Esophagus muscularis mucosa (tissue), 4 donors: ENCODE results near the gene SGIP1. TPM values are rescaled to one million over a fixed set of nuclear protein-coding genes. Genes with fewer than 3 reads are reported as not detected.

Experiments
- DNase-seq: peaks from one replicate; pipeline ENCODE4 v3.0.0-alpha.2; 2017; ENCODE audit errors: extremely low spot score
- H3K27ac ChIP-seq, 4 donors: fragments of 200-600 bp; sonication (generic); replicated peaks in 1 of 4; 1 replicate in 3 of 4; 2 replicates in 1 of 4; pipeline ENCODE4 v1.5.1; 2016 to 2019; ENCODE audit warnings: mild to moderate bottlenecking in 1 of 4
- H3K27me3 ChIP-seq, 4 donors: fragments of 200-600 bp; sonication (generic); one replicate each; pipeline versions ENCODE4 v1.5.1 to v1.6.0; 2016 to 2019
- H3K36me3 ChIP-seq, 4 donors: fragments of 200-600 bp; sonication (generic); one replicate each; pipeline ENCODE4 v1.5.1; 2016 to 2019
- H3K4me1 ChIP-seq, 4 donors: fragments of 200-600 bp; sonication (generic); one replicate each; pipeline ENCODE4 v1.5.1; 2016 to 2019
- H3K4me3 ChIP-seq, 4 donors: fragments of 200-600 bp; sonication (generic); 1 replicate in 2 of 4; 2 replicates in 2 of 4; pipeline ENCODE4 v1.5.1; 2016 to 2019; ENCODE audit warnings: mild to moderate bottlenecking in 4 of 4, moderate library complexity in 1 of 4
- H3K9me3 ChIP-seq, 4 donors: fragments of 200-600 bp; sonication (generic); 1 replicate in 3 of 4; 2 replicates in 1 of 4; pipeline ENCODE4 v1.5.1; 2016 to 2019
- EP300 ChIP-seq: sonication (generic); formaldehyde crosslinking; IDR thresholded peaks from one replicate; pipeline ENCODE4 v1.6.1; 2017; ENCODE audit warnings: antibody characterized with exemption
- POLR2A ChIP-seq: fragments of 450-650 bp; IDR thresholded peaks from one replicate; pipeline ENCODE4 v1.6.1; 2017; ENCODE audit warnings: antibody characterized with exemption, moderate library complexity, mild to moderate bottlenecking, low read depth
- POLR2AphosphoS5 ChIP-seq, 2 donors: sonication (generic); formaldehyde crosslinking; IDR thresholded peaks; one replicate each; pipeline ENCODE4 v1.6.1; 2017; ENCODE audit warnings: antibody characterized with exemption in 2 of 2
- WGBS: methylation state at CpG from one replicate; pipeline ENCODE4 v1.1.5; 2018; 5-methylcytosine and 5-hydroxymethylcytosine counted together
- intact Hi-C: fragments of 100-400 bp; cut with DNase I; formaldehyde crosslinking; loops from one replicate; pipeline ENCODE4 v1.15.1; 2023
- total RNA-seq, 4 donors: library from RNA; depleted of rRNA; stranded (reverse); fragments of >200 nt; gene quantifications; one replicate each; pipeline versions ENCODE4 v1.1.0 to v1.2.1, GENCODE V29; 2016
- TF ChIP-seq, protein P1 (sequence below), 3 experiments: fragments of 200-600 bp in 2 of 3; fragments of 450-650 bp in 1 of 3; sonication (generic) in 2 of 3; IDR thresholded peaks; one replicate each; pipeline ENCODE4 v1.5.1; 2017 to 2019; ENCODE audit warnings: antibody characterized with exemption in 3 of 3, mild to moderate bottlenecking in 2 of 3, moderate library complexity in 1 of 3

Gene SGIP1
- total RNA-seq, 4 donors from 2014 or later: 9.1 to 16.2 (median 11.8) TPM

DNA sequence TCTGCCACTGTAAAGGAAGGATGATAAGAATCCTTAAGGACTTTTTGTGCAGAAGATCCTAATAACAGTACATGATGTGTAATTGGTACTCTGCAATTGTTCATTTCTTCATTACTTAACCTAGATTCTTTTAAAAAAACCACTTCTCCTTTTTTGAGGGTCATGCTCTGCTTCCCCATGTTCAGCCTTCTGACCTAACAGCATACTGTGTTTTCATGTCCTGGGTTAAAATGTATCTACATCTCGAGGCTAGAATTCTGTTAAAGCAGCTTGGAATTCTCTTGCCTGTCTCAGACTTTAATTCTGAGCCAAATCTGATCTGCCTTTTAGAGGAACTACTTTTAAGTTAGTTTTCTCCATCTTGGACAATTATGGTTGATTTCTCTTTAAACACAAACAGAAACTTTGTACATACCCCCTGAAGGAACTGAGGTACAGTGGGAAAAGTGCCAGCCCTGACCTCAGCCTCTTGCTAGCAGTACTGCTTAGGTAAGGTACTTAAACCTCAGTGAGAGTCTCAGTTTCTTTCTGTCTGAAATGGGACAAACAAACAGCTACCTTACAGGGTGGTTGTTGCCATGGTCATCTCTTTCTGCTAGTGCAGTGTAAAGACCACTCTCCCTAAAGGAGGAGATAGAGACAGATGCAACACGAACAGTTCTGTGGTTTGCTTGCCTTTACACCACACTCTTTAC is 115.1 kb downstream of the SGIP1 start:
- Histone ChIP-seq H3K9me3 (no peaks in the 10 kb centered on the region), H3K4me1 (no peaks in the 10 kb centered on the region), H3K27me3 (no peaks in the 10 kb centered on the region), H3K27ac (no peak overlapping the region), H3K4me3 (no peak overlapping the region), H3K36me3 (peaks cover 0 to 14% (median 2%) of the 10 kb centered on the region in 4 donors)
- WGBS: 60% methylated on average over 2 of the region's 2 CpGs
- intact Hi-C loops: no loop called here
- TF ChIP-seq, protein P1, sequence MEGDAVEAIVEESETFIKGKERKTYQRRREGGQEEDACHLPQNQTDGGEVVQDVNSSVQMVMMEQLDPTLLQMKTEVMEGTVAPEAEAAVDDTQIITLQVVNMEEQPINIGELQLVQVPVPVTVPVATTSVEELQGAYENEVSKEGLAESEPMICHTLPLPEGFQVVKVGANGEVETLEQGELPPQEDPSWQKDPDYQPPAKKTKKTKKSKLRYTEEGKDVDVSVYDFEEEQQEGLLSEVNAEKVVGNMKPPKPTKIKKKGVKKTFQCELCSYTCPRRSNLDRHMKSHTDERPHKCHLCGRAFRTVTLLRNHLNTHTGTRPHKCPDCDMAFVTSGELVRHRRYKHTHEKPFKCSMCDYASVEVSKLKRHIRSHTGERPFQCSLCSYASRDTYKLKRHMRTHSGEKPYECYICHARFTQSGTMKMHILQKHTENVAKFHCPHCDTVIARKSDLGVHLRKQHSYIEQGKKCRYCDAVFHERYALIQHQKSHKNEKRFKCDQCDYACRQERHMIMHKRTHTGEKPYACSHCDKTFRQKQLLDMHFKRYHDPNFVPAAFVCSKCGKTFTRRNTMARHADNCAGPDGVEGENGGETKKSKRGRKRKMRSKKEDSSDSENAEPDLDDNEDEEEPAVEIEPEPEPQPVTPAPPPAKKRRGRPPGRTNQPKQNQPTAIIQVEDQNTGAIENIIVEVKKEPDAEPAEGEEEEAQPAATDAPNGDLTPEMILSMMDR (IDR thresholded peaks at IDR 0.05): no peak
- TF ChIP-seq EP300 (no peak), POLR2AphosphoS5 (IDR thresholded peaks at IDR 0.05) (no peak), POLR2A (no peak)
- no peak for DNase-seq

DNA sequence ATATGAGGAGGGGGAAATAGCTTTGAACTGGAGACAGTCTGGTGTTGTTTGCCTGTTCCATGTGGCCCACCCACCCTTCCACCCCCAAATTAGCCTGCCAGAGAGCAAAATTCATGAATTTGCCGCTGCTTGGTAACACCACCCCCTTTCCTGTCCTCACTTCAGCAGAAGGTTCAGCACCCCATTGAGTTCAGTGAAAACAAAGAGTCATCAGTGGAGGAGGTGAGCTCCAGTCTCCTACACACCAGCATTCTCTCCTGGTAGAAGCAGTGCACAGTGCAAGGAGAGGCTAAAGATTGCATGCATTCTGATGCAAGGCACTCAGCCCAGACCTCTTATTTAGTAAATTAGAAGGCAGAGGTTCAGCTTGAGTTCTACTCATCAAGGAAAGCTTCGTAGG is 118.6 kb downstream of the SGIP1 start:
- no peak overlapping the region for H3K4me3 ChIP-seq
- no peaks in the 10 kb centered on the region for H3K9me3 ChIP-seq
- DNase-seq: no peak
- H3K36me3 ChIP-seq: peaks cover 0 to 4% (median 0%) of the 10 kb centered on the region in 4 donors
- H3K27ac ChIP-seq: no peak overlapping the region
- no peaks in the 10 kb centered on the region for H3K4me1 ChIP-seq
- intact Hi-C loops: no loop called here
- no peak for TF ChIP-seq POLR2A
- TF ChIP-seq POLR2AphosphoS5 (IDR thresholded peaks at IDR 0.05): no peak
- H3K27me3 ChIP-seq: no peaks in the 10 kb centered on the region
- 85% methylated on average over 2 of the region's 2 CpGs for WGBS

DNA sequence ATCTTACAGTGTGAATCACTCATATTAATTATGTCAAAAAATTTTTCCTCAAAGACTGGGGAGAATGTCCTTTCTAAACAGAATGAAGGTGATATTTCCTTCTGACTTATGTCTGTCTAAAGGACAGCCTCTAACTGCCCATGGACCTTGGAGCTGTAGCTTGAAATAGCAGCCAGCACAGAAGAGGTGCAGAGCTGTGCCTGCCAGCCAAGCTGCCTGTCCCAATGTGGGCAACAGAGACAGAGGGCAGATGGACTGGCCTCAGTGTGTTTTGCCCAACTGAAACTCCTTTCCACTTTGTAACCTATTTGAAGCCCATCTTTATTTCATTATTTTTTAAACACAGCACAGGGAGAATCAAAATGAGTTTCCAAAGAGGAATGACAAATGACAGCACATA is 120.7 kb downstream of the SGIP1 start:
- intact Hi-C loops: no loop called here
- Histone ChIP-seq H3K27me3 (no peaks in the 10 kb centered on the region), H3K36me3 (no peaks in the 10 kb centered on the region), H3K4me1 (no peaks in the 10 kb centered on the region), H3K9me3 (no peaks in the 10 kb centered on the region), H3K4me3 (no peak overlapping the region), H3K27ac (no peak overlapping the region)
- no peak for TF ChIP-seq POLR2A
- no peak for TF ChIP-seq EP300
- TF ChIP-seq POLR2AphosphoS5 (IDR thresholded peaks at IDR 0.05): no peak
- TF ChIP-seq, protein P1 (IDR thresholded peaks at IDR 0.05): no peak
- DNase-seq: no peak

DNA sequence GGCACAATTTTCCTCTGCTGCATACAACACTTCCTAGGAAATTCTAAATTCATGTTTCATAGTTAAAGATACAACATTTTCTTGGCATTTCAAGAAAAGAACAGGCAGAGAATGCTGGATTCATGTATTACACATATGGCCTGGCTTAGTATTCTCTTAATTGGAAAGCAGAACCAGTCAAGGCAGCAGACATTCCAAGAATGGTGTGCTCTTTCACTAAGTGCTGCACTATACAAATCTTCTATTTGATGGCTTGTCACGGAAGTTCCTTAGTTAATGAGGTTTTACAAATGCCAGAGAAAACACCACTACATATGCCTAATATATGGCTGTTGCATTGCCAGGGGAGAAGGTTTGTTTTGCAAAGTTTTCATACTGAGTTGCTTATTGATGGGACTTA is 137.5 kb downstream of the SGIP1 start:
- DNase-seq: no peak
- no peak overlapping the region for H3K4me3 ChIP-seq
- intact Hi-C loops: no loop called here
- peaks cover 0 to 1% (median 0%) of the 10 kb centered on the region in 4 donors for H3K4me1 ChIP-seq
- H3K27me3 ChIP-seq: no peaks in the 10 kb centered on the region
- H3K27ac ChIP-seq: no peak overlapping the region
- H3K9me3 ChIP-seq: no peaks in the 10 kb centered on the region
- TF ChIP-seq EP300 (no peak), POLR2AphosphoS5 (IDR thresholded peaks at IDR 0.05) (no peak), POLR2A (no peak)
- TF ChIP-seq, protein P1 (IDR thresholded peaks at IDR 0.05): no peak
- H3K36me3 ChIP-seq: peaks cover 0 to 6% (median 0%) of the 10 kb centered on the region in 4 donors
- 79% methylated on average over 1 of the region's 1 CpG for WGBS

- TF ChIP-seq, protein P1 (IDR thresholded peaks at IDR 0.05): no peak
- TF ChIP-seq POLR2AphosphoS5 (IDR thresholded peaks at IDR 0.05): no peak
- TF ChIP-seq EP300: no peak
- no peak for TF ChIP-seq POLR2A
- H3K27me3 ChIP-seq: no peaks in the 10 kb centered on the region
- WGBS: 67% methylated on average over 3 of the region's 3 CpGs
- H3K27ac ChIP-seq: no peak overlapping the region
- peaks cover 0 to 12% (median 7%) of the 10 kb centered on the region in 4 donors for H3K36me3 ChIP-seq
- intact Hi-C loops: no loop called here
- H3K4me1 ChIP-seq: peaks cover 0 to 11% (median 0%) of the 10 kb centered on the region in 4 donors
- H3K4me3 ChIP-seq: no peak overlapping the region
- DNase-seq: no peak
- H3K9me3 ChIP-seq: no peaks in the 10 kb centered on the region
Measured at GRCh38 chr1:66676613-66677298, 142.8 kb downstream of the SGIP1 start.
